GM18867 (cell line): ENCODE results near the gene KLHL15.
"Not testable (repeated sequence)": the region's sequence is repeated elsewhere in the genome, so short reads cannot be mapped to it uniquely, and the experiment has no call there.

Experiments used
- ATAC-seq: cut with Tn5 transposase; IDR thresholded peaks from one replicate; pipeline ENCODE4 v1.9.1; 2021; ENCODE audit warnings: mild to moderate bottlenecking, moderate library complexity; ENCODE audit not compliant: unreplicated experiment

Gene KLHL15

GRCh38 chrX:24027086-24027485, at the start of gene KLHL15:
Gene KLHL15 (minus strand): TSS chrX:24027186. CDS start chrX:24006693, 20,493 bp downstream.
- no peak for ATAC-seq

GRCh38 chrX:24069877-24070276, 42.9 kb upstream of the KLHL15 start:
- no peak for ATAC-seq

GRCh38 chrX:24063488-24063887, 36.5 kb upstream of the KLHL15 start:
- ATAC-seq = no peak

GRCh38 chrX:24055043-24055356, 28.0 kb upstream of the KLHL15 start:
- ATAC-seq = peak; percentile 15

- ATAC-seq = peak; percentile 90
Measured at GRCh38 chrX:24054182-24055042, 27.4 kb upstream of the KLHL15 start, which contains the start of gene EIF2S3. Gene EIF2S3 (plus strand): TSS chrX:24054956. CDS start chrX:24054969, 13 bp downstream.

GRCh38 chrX:24050522-24051318, 23.7 kb upstream of the KLHL15 start:
- not testable (repeated sequence) for ATAC-seq

- ATAC-seq = not testable (repeated sequence)
Measured at GRCh38 chrX:24049643-24050042, 22.7 kb upstream of the KLHL15 start.

- not testable (repeated sequence) for ATAC-seq
Measured at GRCh38 chrX:24046060-24046459, 19.1 kb upstream of the KLHL15 start.

- no peak for ATAC-seq
Measured at GRCh38 chrX:24037729-24038128, 10.7 kb upstream of the KLHL15 start.

- no peak for ATAC-seq
Measured at GRCh38 chrX:24034485-24034884, 7.5 kb upstream of the KLHL15 start.

- ATAC-seq = no peak
Measured at GRCh38 chrX:24030597-24030996, 3.6 kb upstream of the KLHL15 start.

GRCh38 chrX:24027985-24028384, 999 bp upstream of the KLHL15 start:
- ATAC-seq = no peak

- no peak for ATAC-seq
Measured at GRCh38 chrX:24026432-24026831, 554 bp downstream of the KLHL15 start.

- peak; percentile 34 for ATAC-seq
Measured at GRCh38 chrX:24025741-24026403, 1.1 kb downstream of the KLHL15 start.

GRCh38 chrX:24024819-24025740, 1.9 kb downstream of the KLHL15 start:
- peak; percentile 86 for ATAC-seq

- ATAC-seq = no peak
Measured at GRCh38 chrX:24023972-24024669, 2.9 kb downstream of the KLHL15 start.

GRCh38 chrX:24023544-24023943, 3.4 kb downstream of the KLHL15 start:
- no peak for ATAC-seq

- ATAC-seq = no peak
Measured at GRCh38 chrX:24020306-24020876, 6.6 kb downstream of the KLHL15 start.

- no peak for ATAC-seq
Measured at GRCh38 chrX:24019448-24019847, 7.5 kb downstream of the KLHL15 start.
